HepG2 (cell line): ENCODE measurements around the gene PRKCE. TPM values are rescaled to one million over a fixed set of nuclear protein-coding genes. Genes with fewer than 3 reads are reported as not detected.

Experiments
- CREB1 ChIP-seq, 2 experiments: fragments of 450-650 bp in 1 of 2; IDR thresholded peaks; 2 replicates each; pipeline ENCODE4 v1.6.1; 2016 to 2017; ENCODE audit warnings: control low read depth in 1 of 2, mild to moderate bottlenecking in 1 of 2, missing compliant biosample characterization in 1 of 2, missing genetic modification characterization in 1 of 2
- DR1 ChIP-seq: sonication (generic); formaldehyde crosslinking; IDR thresholded peaks from 2 replicates; pipeline ENCODE4 v1.8.0; 2021; ENCODE audit warnings: mild to moderate bottlenecking, missing genetic modification reagents, inconsistent platforms
- ESRRA ChIP-seq: sonication (generic); formaldehyde crosslinking; IDR thresholded peaks from 2 replicates; pipeline ENCODE4 v1.5.1; 2020; ENCODE audit warnings: mild to moderate bottlenecking, low read depth, missing genetic modification reagents
- GLMP ChIP-seq: sonication (generic); formaldehyde crosslinking; IDR thresholded peaks from 2 replicates; pipeline ENCODE4 v1.9.0; 2021; ENCODE audit warnings: missing genetic modification reagents, mild to moderate bottlenecking, borderline replicate concordance
- HNRNPH1 ChIP-seq: fragments of 200-400 bp; formaldehyde crosslinking; optimal IDR thresholded peaks from 2 replicates; pipeline ENCODE3; 2017; ENCODE audit warnings: mild to moderate bottlenecking, low read depth, low read length
- HNRNPK ChIP-seq: fragments of 200-400 bp; formaldehyde crosslinking; IDR thresholded peaks from 2 replicates; pipeline ENCODE4 v1.6.1; 2018; ENCODE audit warnings: low read length, low read depth, moderate library complexity, mild to moderate bottlenecking; ENCODE audit not compliant: poor library complexity, severe bottlenecking
- KAT7 ChIP-seq: IDR thresholded peaks from 2 replicates; pipeline ENCODE4 v1.6.1; 2018; ENCODE audit warnings: borderline replicate concordance, missing compliant biosample characterization
- MIER3 ChIP-seq: IDR thresholded peaks from 2 replicates; pipeline ENCODE4 v1.6.1; 2016; ENCODE audit warnings: missing compliant biosample characterization, borderline replicate concordance
- NCOA5 ChIP-seq: sonication (generic); formaldehyde crosslinking; IDR thresholded peaks from 2 replicates; pipeline ENCODE4 v1.4.0; 2020; ENCODE audit warnings: missing genetic modification reagents
- SMC3 ChIP-seq: IDR thresholded peaks from 2 replicates; pipeline ENCODE4 v1.6.1; 2011; ENCODE audit warnings: low read length, improper control_type of control experiment
- YEATS2 ChIP-seq: sonication (generic); formaldehyde crosslinking; IDR thresholded peaks from 2 replicates; pipeline ENCODE4 v1.4.0; 2020; ENCODE audit warnings: missing genetic modification reagents, borderline replicate concordance
- ZNF282 ChIP-seq: fragments of 450-650 bp; IDR thresholded peaks from 2 replicates; pipeline ENCODE4 v1.6.1; 2018; ENCODE audit not compliant: partially characterized antibody
- ZNF501 ChIP-seq: sonication (generic); formaldehyde crosslinking; IDR thresholded peaks from 2 replicates; pipeline ENCODE4 v1.5.1; 2020; ENCODE audit warnings: mild to moderate bottlenecking, moderate library complexity, missing genetic modification reagents
- ZNF563 ChIP-seq: sonication (generic); formaldehyde crosslinking; IDR thresholded peaks from 2 replicates; pipeline ENCODE4 v1.8.0; 2022; ENCODE audit warnings: mild to moderate bottlenecking, moderate library complexity, missing genetic modification reagents
- ZNF598 ChIP-seq: sonication (generic); formaldehyde crosslinking; IDR thresholded peaks from 2 replicates; pipeline ENCODE4 v1.5.1; 2020; ENCODE audit warnings: mild to moderate bottlenecking, missing genetic modification reagents, borderline replicate concordance
- ZNF724P ChIP-seq: sonication (generic); formaldehyde crosslinking; IDR thresholded peaks from 2 replicates; pipeline ENCODE4 v1.8.0; 2022; ENCODE audit warnings: missing genetic modification reagents, borderline replicate concordance
- ZNF737 ChIP-seq: sonication (generic); formaldehyde crosslinking; IDR thresholded peaks from 2 replicates; pipeline ENCODE4 v1.5.0; 2020; ENCODE audit warnings: missing genetic modification reagents, mild to moderate bottlenecking, borderline replicate concordance
- ZNF773 ChIP-seq: sonication (generic); formaldehyde crosslinking; IDR thresholded peaks from 2 replicates; pipeline ENCODE4 v1.4.0; 2020; ENCODE audit warnings: missing genetic modification reagents, borderline replicate concordance
- ZNF781 ChIP-seq: sonication (generic); formaldehyde crosslinking; IDR thresholded peaks from 2 replicates; pipeline ENCODE4 v1.5.1; 2020; ENCODE audit warnings: borderline replicate concordance, mild to moderate bottlenecking, missing genetic modification reagents; ENCODE audit errors: not compliant biosample characterization
- ZNF83 ChIP-seq: sonication (generic); formaldehyde crosslinking; IDR thresholded peaks from 2 replicates; pipeline ENCODE4 v1.4.0; 2020; ENCODE audit warnings: missing genetic modification reagents, mild to moderate bottlenecking, borderline replicate concordance
- ZSCAN9 ChIP-seq: IDR thresholded peaks from 2 replicates; pipeline ENCODE4 v1.6.1; 2016; ENCODE audit warnings: borderline replicate concordance
- polyA plus RNA-seq, 8 experiments: library from polyadenylated mRNA; depleted of rRNA in 3 of 8; stranded (reverse) in 7 of 8; unstranded in 1 of 8; fragments of >200 nt; fragmentation: Illumina TruSeq in 4 of 8; extraction: Trizol in 4 of 8; gene quantifications; 2 replicates each; pipeline versions ENCODE4 v1.2.1 to v1.2.3, GENCODE V29; 2011 to 2016; ENCODE audit warnings: low read depth in 4 of 8, missing spikeins in 1 of 8, mixed read lengths in 1 of 8; ENCODE audit not compliant: insufficient read depth in 1 of 8
- total RNA-seq, 5 experiments: library from RNA; depleted of rRNA; stranded (reverse); fragments of >200 nt; fragmentation: Illumina TruSeq; extraction: Trizol; gene quantifications; 2 replicates each; pipeline ENCODE4 v1.2.3, GENCODE V29; 2016; ENCODE audit warnings: low read depth in 1 of 5
- TF ChIP-seq, protein P1 (sequence below): sonication (generic); formaldehyde crosslinking; IDR thresholded peaks from 2 replicates; pipeline ENCODE4 v1.4.0; 2020; ENCODE audit warnings: mild to moderate bottlenecking, low read depth, missing genetic modification reagents
- TF ChIP-seq, protein P2 (sequence below): sonication (generic); formaldehyde crosslinking; IDR thresholded peaks from 2 replicates; pipeline ENCODE4 v1.8.0; 2023; ENCODE audit warnings: mild to moderate bottlenecking, missing genetic modification reagents
- TF ChIP-seq, protein P3 (sequence below): sonication (generic); formaldehyde crosslinking; IDR thresholded peaks from 2 replicates; pipeline ENCODE4 v1.9.0; 2021; ENCODE audit warnings: missing genetic modification reagents, borderline replicate concordance

PRKCE gene
- total and polyA plus RNA-seq, 2 of the 13 experiments (the other 11 are each of a cell fraction or from before 2014, with no cell fraction given), result 1.0 to 3.9 TPM

DNA sequence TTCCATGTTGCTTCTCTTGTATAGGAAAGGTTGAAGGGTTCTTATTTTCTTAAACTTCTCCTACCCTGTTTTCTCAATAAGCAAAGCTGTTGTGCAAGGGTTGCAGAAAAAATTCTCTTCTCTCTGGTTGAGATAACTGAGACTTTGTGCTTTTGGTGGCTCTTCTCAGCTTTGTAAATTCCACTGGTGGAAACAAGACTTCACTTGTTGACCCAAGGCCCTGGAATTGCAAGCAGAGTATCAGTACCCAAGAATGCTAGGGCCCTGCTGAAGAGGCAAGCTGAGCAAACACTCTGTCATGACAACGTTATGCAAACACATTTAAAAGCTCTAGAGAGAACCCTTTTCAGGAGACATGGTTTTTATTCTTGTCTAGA is 351.0 kb downstream of the PRKCE start (continued):
- peak; percentile 47; the same call in 1 of the 2 replicates for TF ChIP-seq YEATS2 (CRISPR knock-in tag)
- TF ChIP-seq ZNF282, result no peak
- no peak for TF ChIP-seq GLMP (CRISPR knock-in tag)
- no peak for TF ChIP-seq ZNF781 (CRISPR knock-in tag)
- no peak for TF ChIP-seq DR1
- TF ChIP-seq HNRNPH1, result no peak
- TF ChIP-seq ZNF737 (CRISPR knock-in tag), result no peak
- no peak for TF ChIP-seq ZNF83 (CRISPR knock-in tag)
- no peak for TF ChIP-seq ZNF598 (CRISPR knock-in tag)
- TF ChIP-seq ZNF724P, result no peak
- TF ChIP-seq, protein P1, sequence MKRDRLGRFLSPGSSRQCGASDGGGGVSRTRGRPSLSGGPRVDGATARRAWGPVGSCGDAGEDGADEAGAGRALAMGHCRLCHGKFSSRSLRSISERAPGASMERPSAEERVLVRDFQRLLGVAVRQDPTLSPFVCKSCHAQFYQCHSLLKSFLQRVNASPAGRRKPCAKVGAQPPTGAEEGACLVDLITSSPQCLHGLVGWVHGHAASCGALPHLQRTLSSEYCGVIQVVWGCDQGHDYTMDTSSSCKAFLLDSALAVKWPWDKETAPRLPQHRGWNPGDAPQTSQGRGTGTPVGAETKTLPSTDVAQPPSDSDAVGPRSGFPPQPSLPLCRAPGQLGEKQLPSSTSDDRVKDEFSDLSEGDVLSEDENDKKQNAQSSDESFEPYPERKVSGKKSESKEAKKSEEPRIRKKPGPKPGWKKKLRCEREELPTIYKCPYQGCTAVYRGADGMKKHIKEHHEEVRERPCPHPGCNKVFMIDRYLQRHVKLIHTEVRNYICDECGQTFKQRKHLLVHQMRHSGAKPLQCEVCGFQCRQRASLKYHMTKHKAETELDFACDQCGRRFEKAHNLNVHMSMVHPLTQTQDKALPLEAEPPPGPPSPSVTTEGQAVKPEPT (CRISPR knock-in tag), result no peak
- no peak for TF ChIP-seq ZNF563 (CRISPR knock-in tag)
- no peak for TF ChIP-seq NCOA5 (CRISPR knock-in tag)
- peak; percentile 67; the same call in 1 of the 2 replicates for TF ChIP-seq ZSCAN9 (CRISPR knock-in tag)
- TF ChIP-seq, protein P2, sequence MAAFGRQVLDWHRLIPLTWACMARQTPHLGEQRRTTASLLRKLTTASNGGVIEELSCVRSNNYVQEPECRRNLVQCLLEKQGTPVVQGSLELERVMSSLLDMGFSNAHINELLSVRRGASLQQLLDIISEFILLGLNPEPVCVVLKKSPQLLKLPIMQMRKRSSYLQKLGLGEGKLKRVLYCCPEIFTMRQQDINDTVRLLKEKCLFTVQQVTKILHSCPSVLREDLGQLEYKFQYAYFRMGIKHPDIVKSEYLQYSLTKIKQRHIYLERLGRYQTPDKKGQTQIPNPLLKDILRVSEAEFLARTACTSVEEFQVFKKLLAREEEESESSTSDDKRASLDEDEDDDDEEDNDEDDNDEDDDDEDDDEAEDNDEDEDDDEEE (CRISPR knock-in tag), result no peak
- no peak for TF ChIP-seq ZNF773 (CRISPR knock-in tag)
- no peak for TF ChIP-seq ZNF501 (CRISPR knock-in tag)
- TF ChIP-seq, protein P3, sequence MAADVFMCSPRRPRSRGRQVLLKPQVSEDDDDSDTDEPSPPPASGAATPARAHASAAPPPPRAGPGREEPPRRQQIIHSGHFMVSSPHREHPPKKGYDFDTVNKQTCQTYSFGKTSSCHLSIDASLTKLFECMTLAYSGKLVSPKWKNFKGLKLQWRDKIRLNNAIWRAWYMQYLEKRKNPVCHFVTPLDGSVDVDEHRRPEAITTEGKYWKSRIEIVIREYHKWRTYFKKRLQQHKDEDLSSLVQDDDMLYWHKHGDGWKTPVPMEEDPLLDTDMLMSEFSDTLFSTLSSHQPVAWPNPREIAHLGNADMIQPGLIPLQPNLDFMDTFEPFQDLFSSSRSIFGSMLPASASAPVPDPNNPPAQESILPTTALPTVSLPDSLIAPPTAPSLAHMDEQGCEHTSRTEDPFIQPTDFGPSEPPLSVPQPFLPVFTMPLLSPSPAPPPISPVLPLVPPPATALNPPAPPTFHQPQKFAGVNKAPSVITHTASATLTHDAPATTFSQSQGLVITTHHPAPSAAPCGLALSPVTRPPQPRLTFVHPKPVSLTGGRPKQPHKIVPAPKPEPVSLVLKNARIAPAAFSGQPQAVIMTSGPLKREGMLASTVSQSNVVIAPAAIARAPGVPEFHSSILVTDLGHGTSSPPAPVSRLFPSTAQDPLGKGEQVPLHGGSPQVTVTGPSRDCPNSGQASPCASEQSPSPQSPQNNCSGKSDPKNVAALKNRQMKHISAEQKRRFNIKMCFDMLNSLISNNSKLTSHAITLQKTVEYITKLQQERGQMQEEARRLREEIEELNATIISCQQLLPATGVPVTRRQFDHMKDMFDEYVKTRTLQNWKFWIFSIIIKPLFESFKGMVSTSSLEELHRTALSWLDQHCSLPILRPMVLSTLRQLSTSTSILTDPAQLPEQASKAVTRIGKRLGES, result no peak
- TF ChIP-seq MIER3 (CRISPR knock-in tag), result 0 out of 2 replicates have a peak, but pooled peaks have one; percentile 55
- TF ChIP-seq HNRNPK, result no peak
- peak; percentile 18; the same call in 1 of the 2 replicates for TF ChIP-seq SMC3
- no peak for TF ChIP-seq KAT7 (CRISPR knock-in tag)
- no peak for TF ChIP-seq CREB1 (IDR thresholded peaks at IDR 0.05)
- no peak for TF ChIP-seq CREB1 (CRISPR knock-in tag; IDR thresholded peaks at IDR 0.05)
- TF ChIP-seq ESRRA (CRISPR knock-in tag), result no peak
